ENCODE results near the gene ADSL.

ADSL gene

GRCh38 chr22:40401981-40402406, 55.7 kb downstream of the ADSL start:
- TF ChIP-seq, protein P1, sequence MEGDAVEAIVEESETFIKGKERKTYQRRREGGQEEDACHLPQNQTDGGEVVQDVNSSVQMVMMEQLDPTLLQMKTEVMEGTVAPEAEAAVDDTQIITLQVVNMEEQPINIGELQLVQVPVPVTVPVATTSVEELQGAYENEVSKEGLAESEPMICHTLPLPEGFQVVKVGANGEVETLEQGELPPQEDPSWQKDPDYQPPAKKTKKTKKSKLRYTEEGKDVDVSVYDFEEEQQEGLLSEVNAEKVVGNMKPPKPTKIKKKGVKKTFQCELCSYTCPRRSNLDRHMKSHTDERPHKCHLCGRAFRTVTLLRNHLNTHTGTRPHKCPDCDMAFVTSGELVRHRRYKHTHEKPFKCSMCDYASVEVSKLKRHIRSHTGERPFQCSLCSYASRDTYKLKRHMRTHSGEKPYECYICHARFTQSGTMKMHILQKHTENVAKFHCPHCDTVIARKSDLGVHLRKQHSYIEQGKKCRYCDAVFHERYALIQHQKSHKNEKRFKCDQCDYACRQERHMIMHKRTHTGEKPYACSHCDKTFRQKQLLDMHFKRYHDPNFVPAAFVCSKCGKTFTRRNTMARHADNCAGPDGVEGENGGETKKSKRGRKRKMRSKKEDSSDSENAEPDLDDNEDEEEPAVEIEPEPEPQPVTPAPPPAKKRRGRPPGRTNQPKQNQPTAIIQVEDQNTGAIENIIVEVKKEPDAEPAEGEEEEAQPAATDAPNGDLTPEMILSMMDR (IDR thresholded peaks at IDR 0.05), result no peak

- TF ChIP-seq, protein P1 (IDR thresholded peaks at IDR 0.05), result no peak
Observed at GRCh38 chr22:40403141-40403540, 56.8 kb downstream of the ADSL start.

- TF ChIP-seq, protein P1 (IDR thresholded peaks at IDR 0.05), result no peak
Observed at GRCh38 chr22:40403651-40404050, 57.4 kb downstream of the ADSL start.

- TF ChIP-seq, protein P1 (IDR thresholded peaks at IDR 0.05), result no peak
Observed at GRCh38 chr22:40404251-40405177, 58.2 kb downstream of the ADSL start.

DNA sequence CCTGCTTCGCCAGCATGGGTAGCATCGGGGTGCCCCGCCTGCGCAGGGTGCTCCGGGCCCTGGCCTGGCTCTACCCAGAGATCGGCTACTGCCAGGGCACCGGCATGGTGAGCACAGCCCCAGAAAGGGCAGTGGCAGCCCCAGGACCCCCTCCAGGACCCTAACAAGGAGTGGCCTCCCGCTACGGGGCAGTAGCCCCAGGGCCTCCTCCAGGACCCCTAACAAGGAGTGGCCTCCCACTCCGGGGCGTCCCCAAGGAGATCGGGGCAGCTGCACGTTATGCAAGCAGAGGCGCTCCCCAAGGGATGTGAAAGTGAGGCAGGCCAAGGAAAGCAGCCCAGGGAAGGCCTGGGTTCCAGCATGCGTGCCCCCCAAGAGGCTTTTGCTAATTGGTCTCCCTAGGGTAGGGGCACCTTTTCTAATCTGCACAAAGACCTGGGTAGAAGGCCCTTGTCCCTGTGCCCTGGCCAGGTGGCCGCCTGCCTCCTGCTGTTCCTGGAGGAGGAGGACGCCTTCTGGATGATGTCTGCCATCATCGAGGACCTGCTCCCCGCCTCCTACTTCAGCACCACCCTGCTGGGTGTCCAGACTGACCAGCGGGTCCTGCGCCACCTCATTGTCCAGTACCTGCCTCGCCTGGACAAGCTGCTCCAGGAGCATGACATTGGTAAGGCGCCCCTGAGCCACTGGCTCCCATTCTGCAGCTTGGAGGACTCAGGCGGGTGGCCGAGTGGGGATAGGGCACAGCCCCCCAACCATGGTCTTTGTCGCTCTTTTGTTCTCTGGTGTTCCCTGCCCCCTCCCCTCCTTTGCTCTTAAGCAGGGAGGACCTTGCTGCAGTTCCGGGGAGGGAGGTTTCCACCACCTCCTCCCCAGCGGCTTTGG, 59.1 kb downstream of the ADSL start:
- TF ChIP-seq, protein P1 (IDR thresholded peaks at IDR 0.05), result no peak

GRCh38 chr22:40406063-40406890, 60.0 kb downstream of the ADSL start:
- TF ChIP-seq, protein P1 (IDR thresholded peaks at IDR 0.05), result no peak
